ENCODE results near the gene VWF.

DNA sequence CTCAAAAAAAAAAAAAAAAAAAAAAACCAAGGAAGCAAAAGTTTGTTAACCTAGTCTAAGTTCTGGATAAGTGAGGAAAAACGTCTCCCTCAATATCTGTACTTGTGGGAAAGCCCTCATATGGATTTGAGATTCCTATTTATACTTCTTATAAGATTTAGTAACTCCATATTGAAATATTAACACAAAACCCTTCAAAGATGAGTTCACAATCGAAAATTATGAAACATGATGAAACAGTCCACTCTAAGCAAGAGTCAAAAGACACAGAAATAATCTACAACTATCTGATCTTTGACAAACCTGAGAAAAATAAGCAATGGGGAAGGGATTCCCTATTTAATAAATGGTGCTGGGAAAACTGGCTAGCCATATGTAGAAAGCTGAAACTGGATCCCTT lies 25.2 kb downstream of the VWF start:
- TF ChIP-seq, protein P1, sequence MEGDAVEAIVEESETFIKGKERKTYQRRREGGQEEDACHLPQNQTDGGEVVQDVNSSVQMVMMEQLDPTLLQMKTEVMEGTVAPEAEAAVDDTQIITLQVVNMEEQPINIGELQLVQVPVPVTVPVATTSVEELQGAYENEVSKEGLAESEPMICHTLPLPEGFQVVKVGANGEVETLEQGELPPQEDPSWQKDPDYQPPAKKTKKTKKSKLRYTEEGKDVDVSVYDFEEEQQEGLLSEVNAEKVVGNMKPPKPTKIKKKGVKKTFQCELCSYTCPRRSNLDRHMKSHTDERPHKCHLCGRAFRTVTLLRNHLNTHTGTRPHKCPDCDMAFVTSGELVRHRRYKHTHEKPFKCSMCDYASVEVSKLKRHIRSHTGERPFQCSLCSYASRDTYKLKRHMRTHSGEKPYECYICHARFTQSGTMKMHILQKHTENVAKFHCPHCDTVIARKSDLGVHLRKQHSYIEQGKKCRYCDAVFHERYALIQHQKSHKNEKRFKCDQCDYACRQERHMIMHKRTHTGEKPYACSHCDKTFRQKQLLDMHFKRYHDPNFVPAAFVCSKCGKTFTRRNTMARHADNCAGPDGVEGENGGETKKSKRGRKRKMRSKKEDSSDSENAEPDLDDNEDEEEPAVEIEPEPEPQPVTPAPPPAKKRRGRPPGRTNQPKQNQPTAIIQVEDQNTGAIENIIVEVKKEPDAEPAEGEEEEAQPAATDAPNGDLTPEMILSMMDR (IDR thresholded peaks at IDR 0.05), result no peak
- no peak for TF ChIP-seq POLR2A (IDR thresholded peaks at IDR 0.05)
